Smooth muscle cell of trachea (primary cell): ENCODE measurements around the gene EIF3I. TPM values are rescaled to one million over a fixed set of nuclear protein-coding genes. Genes with fewer than 3 reads are reported as not detected.

Experiments used
- total RNA-seq: library from RNA; depleted of rRNA; stranded (reverse); fragments of >200 nt; gene quantifications from 2 replicates; pipeline ENCODE4 v1.2.1, GENCODE V29; 2014

The EIF3I gene
- total RNA-seq = 426 and 471 TPM in 2 replicates

DNA sequence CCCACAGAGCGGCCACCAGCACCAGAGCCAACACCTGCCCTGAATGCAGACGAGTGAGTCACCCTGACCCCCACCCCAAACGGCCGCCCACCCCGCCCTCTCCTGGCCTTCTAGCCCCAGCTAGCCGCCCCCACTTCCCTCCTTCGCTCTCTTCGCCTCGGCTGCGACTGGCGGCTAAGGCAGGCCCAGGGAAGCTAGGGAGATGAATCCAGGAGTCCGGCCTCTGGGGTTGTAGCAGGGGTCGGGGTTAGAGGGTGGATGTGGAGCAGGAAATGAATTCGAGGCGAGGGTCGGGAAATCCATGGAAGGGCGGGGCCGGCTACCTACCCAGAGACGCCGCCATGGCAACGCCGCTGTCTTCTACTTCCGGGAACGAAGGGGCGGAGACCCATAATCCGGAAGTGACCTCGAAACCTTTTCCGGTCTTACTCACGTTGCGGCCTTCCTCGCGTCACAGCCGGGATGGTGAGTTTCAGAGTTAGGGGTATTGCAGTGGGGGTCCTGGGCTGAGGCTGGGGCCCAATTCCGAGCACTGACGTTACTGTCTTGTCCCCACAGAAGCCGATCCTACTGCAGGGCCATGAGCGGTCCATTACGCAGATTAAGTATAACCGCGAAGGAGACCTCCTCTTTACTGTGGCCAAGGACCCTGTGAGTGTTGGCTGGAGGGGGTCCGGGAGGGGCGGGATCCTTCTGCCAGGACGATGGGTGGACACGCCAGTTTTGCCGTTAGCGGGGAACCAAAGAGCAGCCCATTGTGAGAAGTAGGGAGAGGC lies at the start of gene EIF3I, which contains the start of gene TMEM234:
EIF3I (plus strand) TSS at position 428 of the 776 bp plus-strand sequence; CDS start at position 463, 35 bp downstream.
TMEM234 (minus strand) TSS at position 374 of the 776 bp plus-strand sequence; CDS start at position 343, 31 bp downstream.

DNA sequence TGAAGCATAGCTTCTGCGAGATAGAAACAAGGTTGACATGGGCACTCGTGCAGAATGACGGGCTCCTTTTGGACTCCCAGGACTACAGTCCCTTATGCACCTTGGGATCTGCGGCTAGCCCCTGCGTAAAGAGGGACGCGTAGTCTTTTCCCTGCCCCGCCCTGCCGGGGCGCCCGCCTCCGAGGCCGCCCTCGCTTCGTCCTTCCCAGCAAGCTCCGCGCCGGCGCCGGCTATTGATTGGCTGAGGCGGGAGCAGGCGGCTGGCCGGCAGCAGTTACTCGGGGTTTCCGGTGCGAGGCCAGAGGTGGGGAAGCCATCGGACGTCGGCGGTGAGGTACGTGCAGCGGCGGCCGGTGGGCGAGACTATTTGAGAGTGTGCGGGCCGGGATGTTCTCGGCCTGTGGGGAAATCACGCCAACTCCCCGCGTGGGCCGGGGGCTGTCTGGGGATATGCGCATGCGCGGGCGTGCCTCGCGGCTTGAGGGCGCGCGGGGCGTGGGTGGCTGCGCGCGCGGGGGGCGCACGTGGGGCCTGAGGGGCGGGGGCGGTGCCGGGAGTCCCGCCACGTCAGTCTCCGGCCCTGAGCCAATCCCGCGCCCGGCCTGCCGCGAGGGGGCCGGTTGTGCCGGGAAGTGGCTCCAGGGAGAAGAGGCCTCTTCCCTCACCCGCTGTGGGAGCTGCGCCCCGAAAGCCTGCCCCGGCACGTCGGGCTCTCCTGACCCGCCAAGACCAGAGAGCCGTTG lies 42.6 kb upstream of the EIF3I start, which contains the start of gene TXLNA:
TXLNA (plus strand) TSS at position 233 of the 743 bp plus-strand sequence. CDS start 671 bp downstream, outside the sequence.

DNA sequence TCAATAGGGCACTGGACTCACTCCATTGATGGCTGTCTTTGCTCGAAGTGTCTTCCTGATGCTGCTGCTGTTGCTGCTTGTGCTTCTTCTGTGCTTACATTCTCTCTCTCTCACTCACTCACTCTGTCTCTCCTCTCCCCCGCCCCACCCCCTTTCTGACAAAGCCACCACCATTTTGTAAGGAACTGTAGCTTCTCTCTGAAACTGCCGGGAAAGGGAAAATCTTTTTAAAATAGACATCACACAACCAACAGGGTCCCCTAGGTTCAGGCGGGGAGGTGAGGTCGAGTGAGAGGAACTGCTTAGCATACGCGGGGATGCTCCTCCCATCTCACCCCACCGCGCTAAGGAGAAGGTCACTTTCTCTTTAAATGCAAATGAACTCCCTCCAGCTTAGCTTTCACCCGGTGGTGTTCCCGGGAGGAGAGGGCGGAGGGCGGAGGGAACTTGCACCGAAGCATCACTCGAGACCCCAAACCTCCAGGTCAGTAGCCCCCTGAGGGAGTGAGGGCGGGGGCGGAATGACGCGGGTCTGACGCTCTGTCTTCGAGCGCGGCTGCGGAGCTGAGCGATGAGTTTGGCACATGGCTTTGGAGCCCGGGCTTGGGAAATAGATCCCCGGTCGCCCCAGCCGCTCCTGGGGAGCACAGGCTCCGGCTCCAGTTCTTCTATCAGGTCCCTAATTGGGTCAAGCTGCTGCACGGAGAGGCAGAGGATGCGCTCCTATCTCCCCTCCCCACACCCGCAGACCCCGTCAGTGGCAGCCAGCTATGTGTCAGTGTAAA lies 21.8 kb upstream of the EIF3I start, which contains the start of gene CCDC28B:
CCDC28B (plus strand) TSS at position 370 of the 785 bp plus-strand sequence. CDS start 1,341 bp downstream, outside the sequence.

DNA sequence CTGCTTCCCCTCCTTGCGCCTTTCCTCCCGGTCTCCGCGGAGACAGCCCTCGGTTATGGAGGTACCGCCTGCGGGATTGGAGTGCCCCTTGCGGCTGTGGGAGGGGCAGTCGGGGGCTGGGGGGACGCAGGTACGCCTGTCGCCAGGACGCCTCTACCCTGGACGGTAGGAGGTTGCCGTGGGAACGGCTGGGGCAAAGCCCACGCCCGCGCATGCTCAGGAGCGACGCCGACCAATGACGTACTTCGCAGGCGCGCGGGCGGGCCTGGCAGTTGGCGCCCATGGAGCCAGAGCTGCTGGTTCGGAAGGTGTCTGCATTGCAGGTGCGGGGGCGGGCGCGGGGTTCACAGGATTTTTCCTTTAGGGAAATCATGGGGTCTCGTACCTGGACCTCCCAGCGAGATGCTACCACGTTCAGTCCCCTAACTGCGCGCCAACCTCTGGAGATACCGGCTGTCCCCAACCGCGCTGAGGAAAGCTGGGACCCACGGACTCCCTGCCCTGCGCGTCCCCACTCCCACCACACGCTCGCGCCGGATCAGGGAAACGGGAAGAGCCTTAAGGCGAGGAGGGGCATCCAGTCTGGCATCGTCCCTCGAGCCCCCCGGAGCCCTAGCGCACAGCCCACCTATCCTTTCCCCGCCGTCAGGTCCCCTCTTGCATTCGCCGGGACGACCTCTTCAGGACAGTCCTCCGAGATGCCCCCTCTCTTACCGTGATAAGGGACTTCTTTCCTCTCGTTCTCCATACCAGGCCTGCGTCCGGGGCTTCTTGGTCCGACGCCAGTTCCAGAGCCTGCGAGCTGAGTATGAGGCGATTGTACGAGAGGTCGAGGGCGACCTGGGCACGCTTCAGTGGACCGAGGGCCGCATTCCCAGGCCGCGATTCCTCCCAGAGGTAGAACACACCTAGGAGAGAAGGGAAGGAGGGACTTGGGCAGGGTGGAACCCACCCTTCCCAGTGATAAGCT lies 16.5 kb upstream of the EIF3I start, which contains the start of gene IQCC:
IQCC (plus strand) TSS at position 271 of the 970 bp plus-strand sequence; CDS start at position 282, 11 bp downstream.

DNA sequence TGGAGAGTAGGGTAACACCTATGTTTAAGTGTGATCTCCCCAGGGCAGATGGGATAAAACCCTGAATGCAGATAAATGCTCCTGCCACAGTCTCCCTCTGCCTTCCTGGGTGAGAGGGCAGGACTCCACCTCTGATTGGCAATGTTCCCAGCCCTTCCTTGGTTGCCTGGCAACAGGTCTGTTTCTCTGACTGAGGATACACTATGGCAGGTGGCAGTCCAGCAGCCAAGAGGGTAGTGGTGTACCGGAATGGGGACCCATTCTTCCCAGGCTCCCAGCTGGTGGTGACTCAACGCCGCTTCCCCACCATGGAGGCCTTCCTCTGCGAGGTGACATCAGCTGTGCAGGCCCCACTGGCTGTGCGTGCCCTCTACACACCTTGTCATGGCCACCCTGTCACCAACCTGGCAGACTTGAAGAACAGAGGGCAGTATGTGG lies 13.3 kb upstream of the EIF3I start, which contains the start of gene DCDC2B:
DCDC2B (plus strand) TSS at position 199 of the 438 bp plus-strand sequence; CDS start at position 204, 5 bp downstream.

DNA sequence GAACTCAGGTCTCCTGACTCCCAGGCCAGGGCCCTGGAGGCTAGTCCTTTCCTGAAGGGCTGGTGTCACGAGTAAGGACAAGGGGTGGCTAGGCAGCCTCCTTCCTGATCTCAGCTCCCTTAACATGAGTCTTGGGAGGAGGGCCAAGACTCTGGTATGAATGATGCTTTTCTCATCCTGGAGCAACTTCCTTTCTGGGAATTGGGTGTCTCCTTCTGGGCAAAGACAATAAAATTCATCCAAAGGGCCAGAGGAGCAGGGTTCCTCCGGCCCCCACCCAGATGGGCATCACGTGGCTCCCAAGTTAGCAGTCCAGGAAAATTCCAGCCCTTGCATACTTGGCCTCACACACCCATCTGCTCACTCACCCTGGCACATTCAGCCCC lies 24.7 kb downstream of the EIF3I start, which contains the start of gene FAM167B:
FAM167B (plus strand) TSS at position 335 of the 386 bp plus-strand sequence. CDS start 200 bp downstream, outside the sequence.

DNA sequence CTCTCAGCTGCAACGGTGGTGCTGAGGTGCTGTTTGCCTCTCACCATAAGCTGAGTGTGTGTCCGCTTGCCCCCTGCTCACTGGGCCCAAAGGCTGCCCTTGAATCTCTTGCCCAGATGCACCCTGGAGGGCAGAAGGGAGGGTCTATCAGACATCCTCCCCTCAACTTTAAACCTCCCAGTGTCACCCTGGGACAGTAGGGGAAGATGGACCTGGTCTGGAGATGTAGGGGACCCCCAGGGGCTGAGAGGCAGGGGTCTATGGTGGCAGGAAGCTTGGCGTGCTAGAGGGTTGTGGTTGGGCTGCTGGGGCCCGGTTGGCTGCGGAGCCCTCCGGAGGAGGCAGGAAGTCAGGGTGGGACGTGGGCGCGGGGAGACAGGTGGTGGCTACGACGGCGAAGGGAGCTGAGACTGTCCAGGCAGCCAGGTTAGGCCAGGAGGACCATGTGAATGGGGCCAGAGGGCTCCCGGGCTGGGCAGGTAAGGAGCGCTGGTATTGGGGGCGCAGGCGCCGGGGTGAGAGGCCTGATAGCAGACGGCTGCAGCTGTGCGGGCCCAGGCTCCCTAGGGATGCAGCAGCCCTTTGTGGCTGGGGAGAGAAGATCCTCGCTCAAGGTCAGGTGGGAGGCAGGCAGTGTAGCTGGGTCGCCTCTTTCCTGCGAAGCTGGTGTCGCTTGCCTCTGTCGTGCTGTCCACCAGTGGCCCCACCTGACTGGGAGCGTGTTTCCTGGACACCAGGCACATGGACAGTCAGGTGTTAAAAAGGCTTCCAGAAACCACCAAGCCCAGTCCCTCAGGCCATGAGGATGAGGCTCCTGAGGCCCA lies 28.9 kb downstream of the EIF3I start, which contains the start of gene LCK:
LCK (plus strand) TSS at position 373 of the 824 bp plus-strand sequence. CDS start 23,065 bp downstream, outside the sequence.

Other genes starting within 250 kb of the EIF3I start
- 52.9 and 108 TPM in 2 replicates for gene KHDRBS1, start 208.5 kb upstream of the EIF3I start, total RNA-seq
- gene TMEM39B, start 149.5 kb upstream of the EIF3I start, total RNA-seq = 5.5 and 7.1 TPM in 2 replicates
- gene KPNA6, start 114.4 kb upstream of the EIF3I start, total RNA-seq = 39.9 and 47.5 TPM in 2 replicates
- gene TXLNA, start 42.7 kb upstream of the EIF3I start, total RNA-seq = 81.4 and 120 TPM in 2 replicates
- gene CCDC28B, start 21.8 kb upstream of the EIF3I start, total RNA-seq = 8.1 and 12.4 TPM in 2 replicates
- gene IQCC, start 16.7 kb upstream of the EIF3I start, total RNA-seq = 1.5 and 2.0 TPM in 2 replicates
- gene DCDC2B, start 13.3 kb upstream of the EIF3I start, total RNA-seq = not detected in 2 replicates
- gene TMEM234, start 54 bp upstream of the EIF3I start, total RNA-seq = 20.5 and 22.3 TPM in 2 replicates
- 0.29 and 0.66 TPM in 2 replicates for gene FAM167B, start 24.8 kb downstream of the EIF3I start, total RNA-seq
- gene LCK, start 28.9 kb downstream of the EIF3I start, total RNA-seq = not detected in 2 replicates
- 89.2 and 99.5 TPM in 2 replicates for gene HDAC1, start 69.7 kb downstream of the EIF3I start, total RNA-seq
- gene MARCKSL1, start 113.8 kb downstream of the EIF3I start, total RNA-seq = 7.3 and 20.5 TPM in 2 replicates
- gene FAM229A, start 140.1 kb downstream of the EIF3I start, total RNA-seq = 1.6 and 2.3 TPM in 2 replicates
- gene TSSK3, start 140.1 kb downstream of the EIF3I start, total RNA-seq = 1.0 and 1.3 TPM in 2 replicates
- 60.7 and 70.0 TPM in 2 replicates for gene BSDC1, start 172.0 kb downstream of the EIF3I start, total RNA-seq
- not detected in 2 replicates for gene ZBTB8B, start 242.7 kb downstream of the EIF3I start, total RNA-seq